ENCODE results near the gene PIK3R1.

GRCh38 chr5:68272289-68272688 lies 56.7 kb downstream of the PIK3R1 start:
- TF ChIP-seq POLR2A (IDR thresholded peaks at IDR 0.05; ENCODE audit: low read depth) (no peak), EP300 (IDR thresholded peaks at IDR 0.05) (no peak)
- TF ChIP-seq, protein P1, sequence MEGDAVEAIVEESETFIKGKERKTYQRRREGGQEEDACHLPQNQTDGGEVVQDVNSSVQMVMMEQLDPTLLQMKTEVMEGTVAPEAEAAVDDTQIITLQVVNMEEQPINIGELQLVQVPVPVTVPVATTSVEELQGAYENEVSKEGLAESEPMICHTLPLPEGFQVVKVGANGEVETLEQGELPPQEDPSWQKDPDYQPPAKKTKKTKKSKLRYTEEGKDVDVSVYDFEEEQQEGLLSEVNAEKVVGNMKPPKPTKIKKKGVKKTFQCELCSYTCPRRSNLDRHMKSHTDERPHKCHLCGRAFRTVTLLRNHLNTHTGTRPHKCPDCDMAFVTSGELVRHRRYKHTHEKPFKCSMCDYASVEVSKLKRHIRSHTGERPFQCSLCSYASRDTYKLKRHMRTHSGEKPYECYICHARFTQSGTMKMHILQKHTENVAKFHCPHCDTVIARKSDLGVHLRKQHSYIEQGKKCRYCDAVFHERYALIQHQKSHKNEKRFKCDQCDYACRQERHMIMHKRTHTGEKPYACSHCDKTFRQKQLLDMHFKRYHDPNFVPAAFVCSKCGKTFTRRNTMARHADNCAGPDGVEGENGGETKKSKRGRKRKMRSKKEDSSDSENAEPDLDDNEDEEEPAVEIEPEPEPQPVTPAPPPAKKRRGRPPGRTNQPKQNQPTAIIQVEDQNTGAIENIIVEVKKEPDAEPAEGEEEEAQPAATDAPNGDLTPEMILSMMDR (IDR thresholded peaks at IDR 0.05), result peak; percentile 22 to 42 (median 36)
